GM12875 (cell line): ENCODE measurements around the gene TGIF2.
"Not testable (repeated sequence)": the region's sequence is repeated elsewhere in the genome, so short reads cannot be mapped to it uniquely, and the experiment has no call there.

ENCODE experiments used
- H3K4me3 ChIP-seq: one replicate; pipeline ENCODE4 v1.5.1; 2011; ENCODE audit warnings: low read depth, low read length, control low read depth
- CTCF ChIP-seq: IDR thresholded peaks from 2 replicates; pipeline ENCODE4 v1.5.1; 2011; ENCODE audit warnings: low read depth, mild to moderate bottlenecking, control low read depth, inconsistent platforms, low read length, moderate library complexity, borderline replicate concordance; ENCODE audit not compliant: insufficient read depth

TGIF2 gene

GRCh38 chr20:36632487-36633284, 59.3 kb downstream of the TGIF2 start:
- no peak overlapping the region for H3K4me3 ChIP-seq
- no peak for TF ChIP-seq CTCF

- no peak overlapping the region for H3K4me3 ChIP-seq
- no peak for TF ChIP-seq CTCF
Observed at GRCh38 chr20:36633285-36633772, 59.9 kb downstream of the TGIF2 start.

- H3K4me3 ChIP-seq: no peak overlapping the region
Observed at GRCh38 chr20:36634342-36634741, 60.9 kb downstream of the TGIF2 start.

GRCh38 chr20:36638876-36639400, 65.5 kb downstream of the TGIF2 start:
- H3K4me3 ChIP-seq: not testable (repeated sequence)

More at GRCh38 chr20:36634342-36634741, 60.9 kb downstream of the TGIF2 start:
- TF ChIP-seq CTCF: no peak

- no peak overlapping the region for H3K4me3 ChIP-seq
- no peak for TF ChIP-seq CTCF
Observed at GRCh38 chr20:36641506-36641843, 68.1 kb downstream of the TGIF2 start.

GRCh38 chr20:36642136-36642535, 68.7 kb downstream of the TGIF2 start:
- no peak for TF ChIP-seq CTCF
- H3K4me3 ChIP-seq: no peak overlapping the region
